Stimulated activated CD4-positive, alpha-beta T cell treated with anti-CD3 and anti-CD28 coated beads, Interleukin-15, amount 100 ng/mL, for 1 hour (primary cell): ENCODE data around the gene SOX18.
A peak's percentile ranks its signal among the peaks of the same experiment; 100 is the strongest.

ENCODE experiments used
- DNase-seq, 2 donors: peaks; one replicate each; pipeline ENCODE4 v3.0.0-alpha.2; 2020; ENCODE audit warnings: low read depth in 1 of 2, low spot score in 1 of 2

The SOX18 gene

DNA sequence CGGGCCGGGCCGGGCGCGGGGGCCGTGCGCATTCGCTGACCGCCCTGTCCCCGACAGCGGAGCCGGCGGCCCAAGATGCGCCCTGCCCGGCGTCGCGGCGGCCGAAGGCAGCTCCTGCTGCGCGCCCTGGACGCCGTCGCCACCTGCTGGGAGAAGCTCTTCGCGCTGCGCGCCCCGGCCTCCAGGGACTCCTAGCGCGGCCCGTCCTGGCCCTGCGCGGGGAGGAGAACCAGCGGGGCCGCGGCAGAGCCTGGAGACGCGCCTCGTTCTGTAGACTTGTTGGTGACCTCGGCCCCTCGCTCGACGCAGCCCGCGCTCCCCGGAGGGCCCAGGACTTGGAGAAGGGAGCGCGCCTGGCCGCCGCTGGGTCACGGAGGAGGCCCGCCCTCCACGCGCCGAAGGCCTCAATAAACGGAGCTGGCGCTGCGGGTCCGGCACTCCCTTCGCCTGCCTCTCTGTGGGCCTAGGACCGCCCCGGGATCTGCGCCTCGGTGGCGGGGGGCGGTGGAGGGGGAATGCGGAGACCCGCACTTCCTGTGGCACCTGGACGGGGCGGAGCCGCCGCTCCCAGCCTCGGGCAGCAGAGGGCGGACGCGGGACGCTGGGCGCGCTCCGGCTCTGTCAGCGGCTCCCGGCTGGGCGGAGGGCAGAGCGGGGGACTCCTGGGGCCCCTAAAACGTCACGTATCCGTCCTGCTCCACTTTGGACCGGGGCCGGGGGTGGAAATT is 10.7 kb downstream of the SOX18 start:
- DNase-seq: peak; percentile 60 to 71

DNA sequence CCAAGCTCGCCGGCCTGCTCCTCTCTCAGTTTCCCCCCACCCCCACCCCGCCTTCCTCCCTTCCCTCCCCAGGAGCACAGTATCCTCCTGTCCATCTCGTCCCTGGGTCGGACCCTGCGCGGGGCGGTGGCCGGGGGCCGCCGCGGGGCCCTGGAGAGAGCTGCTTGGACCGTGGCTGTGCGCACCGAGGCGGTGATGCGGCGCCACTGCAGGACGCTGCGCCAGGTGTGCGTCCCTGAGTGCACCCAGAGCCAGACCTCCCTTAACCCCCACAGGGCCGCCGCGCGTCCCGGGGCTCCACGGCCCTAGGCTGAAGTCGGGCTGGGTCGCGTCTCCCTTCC is 11.2 kb downstream of the SOX18 start:
- DNase-seq: no peak

DNA sequence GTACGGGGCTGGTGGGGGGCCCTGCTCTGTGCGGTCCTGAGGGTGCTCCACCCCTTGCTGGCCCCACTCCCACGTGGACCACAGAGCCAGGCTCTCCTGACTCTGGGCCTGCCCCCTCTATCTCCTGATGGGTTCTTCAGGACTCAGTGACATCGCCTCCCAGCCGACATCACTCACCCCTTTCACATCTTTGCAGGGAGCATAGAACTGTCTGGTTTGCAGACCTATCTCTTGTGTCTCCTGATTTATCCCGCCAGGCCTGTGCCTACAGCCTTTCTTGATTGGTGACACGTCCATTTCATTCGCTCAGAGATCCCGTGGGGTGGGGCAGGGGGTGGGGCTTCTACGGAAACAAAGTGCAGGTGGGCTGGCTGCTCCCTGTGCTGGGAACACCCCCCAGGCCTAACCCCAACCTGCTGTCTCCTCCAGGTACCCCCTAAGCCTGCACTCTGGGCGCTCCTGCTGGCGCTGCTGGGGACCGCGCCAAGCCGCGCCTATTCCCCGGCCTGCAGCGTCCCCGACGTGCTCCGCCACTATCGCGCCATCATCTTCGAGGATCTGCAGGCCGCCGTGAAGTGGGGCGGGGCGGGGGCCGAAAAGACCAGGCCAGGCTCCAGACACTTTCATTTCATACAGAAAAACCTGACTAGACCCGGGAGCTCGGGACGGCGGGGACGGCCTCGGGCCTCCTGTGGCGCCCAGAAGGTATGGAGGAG is 11.8 kb downstream of the SOX18 start:
- no peak for DNase-seq

DNA sequence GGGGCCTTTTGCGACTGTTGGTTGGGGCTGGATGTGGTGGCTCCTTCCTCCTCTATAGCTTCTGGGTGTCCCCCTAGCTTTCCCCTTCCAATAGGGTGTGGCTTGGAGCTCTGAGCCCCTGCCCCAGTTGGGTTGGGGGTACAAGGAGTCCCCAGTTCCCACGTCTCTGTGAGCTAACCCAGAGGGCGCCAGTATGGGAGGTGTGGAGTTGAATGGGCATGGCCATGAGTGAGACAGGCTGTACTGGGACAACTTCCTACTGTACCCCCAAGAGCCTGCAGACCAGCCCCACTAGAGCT is 12.3 kb downstream of the SOX18 start:
- no peak for DNase-seq

DNA sequence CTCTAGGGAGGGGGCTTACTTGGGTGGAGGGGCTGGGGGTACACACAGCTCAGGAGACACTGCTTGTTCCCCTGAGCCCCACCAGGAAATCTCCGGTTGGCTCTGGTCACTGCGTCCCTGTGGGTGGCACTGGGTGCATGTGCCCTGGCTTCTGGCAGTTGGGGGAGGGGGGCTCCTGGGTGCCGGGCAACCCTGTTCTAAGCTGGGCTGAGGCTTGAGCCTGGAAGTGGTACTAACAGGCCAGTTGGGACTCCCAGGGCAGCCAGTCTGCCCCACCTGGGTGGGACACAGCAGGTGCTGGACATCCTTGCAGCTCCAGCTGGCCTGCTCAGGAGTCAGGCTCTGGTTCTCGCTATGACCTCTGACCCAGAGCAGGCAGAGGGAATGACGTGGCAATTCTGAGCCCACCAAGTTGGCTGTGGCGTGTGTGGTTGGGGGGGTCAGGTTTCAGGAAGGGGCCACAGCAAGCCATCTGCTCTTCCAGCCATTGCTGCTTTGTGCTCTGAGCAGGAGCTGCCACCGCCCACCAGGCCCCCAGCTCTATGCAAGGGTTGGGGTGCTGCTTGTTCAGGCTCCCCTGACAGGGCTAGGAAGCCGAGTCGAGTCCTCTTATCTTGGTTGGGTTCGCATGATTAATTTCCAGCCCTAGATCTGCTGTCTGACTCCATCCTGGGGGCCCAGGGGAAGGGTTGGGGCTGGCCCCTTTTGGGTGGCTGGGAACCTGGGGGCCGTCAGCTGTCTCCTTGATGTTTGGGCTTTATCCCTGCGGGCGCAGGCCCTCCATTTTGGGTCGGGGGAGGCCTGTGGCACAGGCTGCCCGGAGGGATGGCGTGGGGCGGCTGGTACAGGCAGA is 12.9 kb downstream of the SOX18 start:
- no peak for DNase-seq

DNA sequence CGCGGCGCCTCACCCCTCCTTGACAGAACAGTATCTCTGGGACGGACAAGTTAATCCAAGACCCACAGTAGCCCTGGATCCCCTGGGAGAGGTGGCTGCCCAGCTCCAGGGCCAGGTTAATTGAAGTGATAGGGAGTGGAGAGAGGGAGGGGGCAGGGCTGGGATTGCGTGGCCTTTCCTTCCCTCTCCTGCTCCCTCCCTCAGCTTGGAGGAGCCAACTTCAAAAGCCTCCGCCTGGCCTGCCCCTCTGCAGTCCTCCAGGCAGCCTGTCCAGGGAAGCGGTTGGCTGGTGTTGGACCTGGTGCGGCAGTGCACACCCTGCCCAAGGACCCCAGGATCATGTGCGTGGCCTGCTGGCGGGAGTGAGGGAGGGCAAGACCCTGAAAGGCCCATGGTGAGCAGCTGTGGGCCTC is 13.5 kb downstream of the SOX18 start, which contains the start of gene C20orf204:
C20orf204 (plus strand) TSS at position 250 of the 413 bp plus-strand sequence; CDS start at position 392, 142 bp downstream.
- no peak for DNase-seq

DNA sequence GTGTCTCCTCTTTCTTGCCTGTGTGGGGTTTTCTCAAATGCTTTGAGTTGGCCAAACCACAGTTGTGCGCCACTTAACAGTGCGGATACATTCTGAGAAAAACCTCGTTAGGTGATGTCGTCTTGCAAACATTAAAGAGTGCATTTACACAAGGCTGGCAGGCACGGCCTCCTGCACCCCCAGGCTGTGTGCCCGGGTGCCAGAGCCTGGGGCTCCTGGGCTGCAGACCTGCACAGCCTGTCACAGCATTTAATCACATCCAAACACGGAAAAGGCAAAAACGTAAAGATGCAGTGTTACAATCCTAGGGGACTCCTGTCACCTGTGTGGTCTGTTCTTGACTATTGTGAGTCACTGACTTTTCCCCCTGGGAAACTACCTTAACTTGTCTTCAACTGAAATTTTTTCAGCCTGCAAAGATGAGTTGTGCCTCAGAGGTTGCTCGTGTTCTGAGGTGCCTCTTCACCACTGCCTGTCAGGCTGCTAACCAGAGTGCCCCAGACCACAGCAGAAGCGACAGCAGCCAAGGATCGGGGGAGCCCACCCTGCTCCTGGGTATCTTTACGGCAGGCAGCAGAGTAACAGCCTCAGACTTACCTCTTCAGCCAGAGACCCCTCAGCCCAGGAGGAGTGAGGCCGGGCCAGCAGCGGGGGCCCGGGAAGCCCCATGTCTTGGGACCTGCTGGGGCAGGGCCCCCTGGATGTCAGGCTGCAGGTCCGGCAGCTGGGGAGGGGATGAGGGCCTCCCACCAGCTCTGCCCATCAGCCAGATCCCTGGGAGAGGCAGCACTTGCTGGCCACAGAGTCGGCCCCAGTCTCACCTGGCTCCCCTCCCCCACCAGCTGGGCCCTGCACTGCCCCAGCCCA is 14.1 kb downstream of the SOX18 start:
- DNase-seq: peak in 1 of 2 donors; percentile 17

DNA sequence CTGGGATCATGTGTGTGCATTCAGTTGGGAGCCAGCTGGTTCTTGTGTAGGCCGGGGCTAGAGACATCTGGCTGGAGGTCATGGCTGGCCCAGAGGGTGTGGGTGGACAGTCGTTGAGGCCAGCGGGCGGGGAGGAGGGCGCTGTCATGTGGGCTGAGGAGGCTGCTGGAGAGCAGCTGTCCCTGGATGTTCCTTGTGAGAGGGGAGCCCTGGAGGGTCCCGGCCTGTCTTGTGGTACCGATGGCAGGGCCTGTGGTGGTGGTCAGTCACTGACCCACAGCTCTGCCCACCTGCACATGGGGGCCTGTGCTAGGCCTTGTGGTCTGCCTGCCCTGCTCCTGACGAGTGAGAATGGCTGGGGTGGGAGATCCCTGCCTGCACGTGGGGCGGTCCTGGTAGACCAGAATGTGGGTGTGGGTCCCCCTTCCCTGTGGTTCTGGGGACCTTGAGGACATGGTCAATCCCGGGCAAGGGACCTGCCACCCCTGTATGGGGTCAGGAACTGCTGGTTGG is 15.4 kb downstream of the SOX18 start:
- DNase-seq: no peak

DNA sequence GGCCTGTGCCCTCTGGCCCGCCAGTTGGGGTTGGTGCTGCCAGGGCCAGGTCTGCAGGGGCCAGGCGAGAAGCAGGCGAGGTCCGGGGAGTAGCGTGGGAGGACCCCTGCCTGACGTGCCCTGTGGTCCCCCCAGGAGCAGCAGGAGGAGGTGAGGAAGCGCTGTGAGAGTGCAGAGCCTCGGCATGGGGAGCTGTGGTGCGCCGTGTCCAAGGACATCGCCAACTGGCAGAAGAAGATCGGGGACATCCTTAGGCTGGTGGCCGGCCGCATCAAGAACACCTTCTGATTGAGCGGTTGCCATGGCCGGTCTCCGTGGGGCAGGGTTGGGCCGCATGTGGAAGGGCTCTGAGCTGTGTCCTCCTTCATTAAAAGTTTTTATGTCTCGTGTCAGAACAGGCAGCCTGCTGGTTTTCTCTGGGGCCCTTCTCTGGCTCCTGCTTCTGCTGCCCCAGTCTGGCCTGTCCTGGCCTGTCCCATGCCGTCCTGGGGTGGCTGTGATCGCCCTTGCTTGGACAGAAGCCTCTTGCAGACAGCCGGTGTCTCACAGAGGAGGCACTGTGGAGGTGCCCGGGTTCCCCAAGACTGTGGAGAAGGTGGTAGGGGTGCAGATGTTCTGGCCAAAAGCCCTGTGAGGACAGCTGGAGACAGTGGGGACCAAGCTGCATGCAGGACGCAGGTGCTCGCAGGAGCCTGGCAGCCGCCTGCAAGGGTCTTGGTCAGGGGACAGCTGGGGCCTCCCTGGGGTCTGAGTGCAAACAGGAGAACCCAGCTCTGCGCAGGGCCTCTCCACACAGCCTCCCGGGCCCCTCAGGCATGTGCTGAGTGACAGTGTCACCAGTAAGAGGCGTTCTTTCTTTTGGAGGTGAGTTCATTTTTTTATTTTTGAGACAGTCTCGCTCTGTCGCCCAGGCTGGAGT is 16.5 kb downstream of the SOX18 start:
- DNase-seq: no peak

DNA sequence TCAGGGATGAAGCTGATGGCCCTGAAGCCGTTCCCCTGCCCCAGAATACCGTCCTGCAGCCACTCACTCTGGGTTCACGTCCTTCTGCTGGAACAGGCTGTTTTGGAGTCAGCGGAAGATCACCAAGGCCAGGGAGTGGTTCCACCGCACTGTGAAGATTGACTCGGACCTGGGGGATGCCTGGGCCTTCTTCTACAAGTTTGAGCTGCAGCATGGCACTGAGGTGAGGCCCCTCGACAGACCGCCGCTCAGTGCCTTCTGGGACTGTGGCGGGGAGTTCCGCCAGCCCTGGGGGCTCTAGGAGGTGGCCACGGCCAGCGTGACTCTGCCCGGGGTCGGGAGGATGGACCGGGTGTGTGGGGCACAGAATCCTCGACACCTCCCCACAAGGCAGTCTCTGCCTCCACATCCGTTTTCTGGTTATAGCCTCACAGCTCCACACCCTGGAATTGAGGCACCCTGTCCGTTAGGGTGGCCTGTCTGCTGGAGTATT is 17.6 kb downstream of the SOX18 start:
- no peak for DNase-seq

DNA sequence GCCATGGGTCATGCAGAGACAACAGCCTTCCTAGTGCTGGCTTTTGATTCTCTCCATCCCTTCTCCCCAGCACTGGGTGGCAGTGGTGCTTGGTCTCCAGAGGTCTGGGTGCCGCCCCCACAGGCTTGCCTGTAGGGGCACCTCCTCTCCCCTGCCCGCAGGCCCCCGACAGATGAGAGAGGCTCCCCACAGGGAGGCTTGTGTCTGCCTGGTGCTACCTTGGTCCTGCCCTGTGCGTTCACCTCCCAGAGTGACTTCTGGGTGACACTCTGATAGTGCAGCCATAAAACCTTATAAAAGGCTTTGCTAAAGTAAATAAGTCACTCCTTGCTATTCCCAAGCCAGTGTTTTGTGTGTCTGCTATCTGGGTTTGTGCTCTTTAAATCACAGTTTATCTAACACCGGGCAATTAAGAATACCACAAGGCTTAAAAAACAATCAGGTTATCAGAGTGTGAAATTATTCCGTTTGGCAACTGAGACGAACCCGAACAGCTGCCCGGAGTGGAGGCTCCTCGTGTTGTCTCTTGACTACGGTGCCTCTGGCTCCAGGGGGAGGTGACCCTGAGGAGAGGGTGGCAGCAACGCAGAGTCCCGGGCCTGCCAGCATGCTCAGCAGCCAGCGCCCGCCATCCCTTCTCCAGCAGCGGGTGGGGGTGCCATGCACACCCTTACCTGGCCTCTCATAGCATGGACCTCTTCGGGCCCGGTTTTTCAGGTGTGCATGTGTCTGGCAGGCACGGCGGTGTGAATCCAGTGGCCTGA is 18.9 kb downstream of the SOX18 start:
- no peak for DNase-seq

DNA sequence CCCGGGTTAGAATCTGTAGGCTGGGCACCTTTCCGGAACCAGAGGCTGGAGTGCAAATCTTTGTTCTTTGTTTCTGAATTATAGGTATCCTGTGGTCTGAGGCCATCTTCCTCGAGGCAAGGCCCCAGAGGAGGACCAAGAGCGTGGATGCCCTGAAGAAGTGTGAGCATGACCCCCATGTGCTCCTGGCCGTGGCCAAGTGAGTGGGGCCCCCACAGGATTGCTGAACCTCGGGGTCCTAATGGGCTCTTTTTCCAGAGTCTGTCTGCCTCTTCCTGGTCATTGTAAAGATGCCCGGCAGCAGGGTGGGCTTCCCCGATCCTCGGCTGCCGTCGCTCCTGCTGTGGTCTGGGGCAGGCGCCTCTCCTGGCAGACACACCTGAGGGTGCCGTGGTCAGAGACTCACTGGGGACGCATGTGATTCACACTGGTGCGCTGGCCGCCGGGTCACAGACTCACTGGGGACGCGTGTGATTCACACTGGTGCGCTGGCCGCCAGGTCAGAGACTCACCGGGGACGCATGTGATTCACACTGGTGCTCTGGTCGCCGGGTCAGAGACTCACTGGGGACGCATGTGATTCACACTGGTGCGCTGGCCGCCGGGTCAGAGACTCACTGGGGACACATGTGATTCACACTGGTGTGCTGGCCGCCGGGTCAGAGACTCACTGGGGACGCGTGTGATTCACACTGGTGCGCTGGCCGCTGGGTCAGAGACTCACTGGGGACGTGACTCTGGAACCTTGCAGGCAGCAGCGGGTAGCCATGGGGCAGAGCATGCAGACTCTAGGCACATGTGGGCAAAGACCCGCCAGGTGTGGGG is 19.9 kb downstream of the SOX18 start:
- no peak for DNase-seq

DNA sequence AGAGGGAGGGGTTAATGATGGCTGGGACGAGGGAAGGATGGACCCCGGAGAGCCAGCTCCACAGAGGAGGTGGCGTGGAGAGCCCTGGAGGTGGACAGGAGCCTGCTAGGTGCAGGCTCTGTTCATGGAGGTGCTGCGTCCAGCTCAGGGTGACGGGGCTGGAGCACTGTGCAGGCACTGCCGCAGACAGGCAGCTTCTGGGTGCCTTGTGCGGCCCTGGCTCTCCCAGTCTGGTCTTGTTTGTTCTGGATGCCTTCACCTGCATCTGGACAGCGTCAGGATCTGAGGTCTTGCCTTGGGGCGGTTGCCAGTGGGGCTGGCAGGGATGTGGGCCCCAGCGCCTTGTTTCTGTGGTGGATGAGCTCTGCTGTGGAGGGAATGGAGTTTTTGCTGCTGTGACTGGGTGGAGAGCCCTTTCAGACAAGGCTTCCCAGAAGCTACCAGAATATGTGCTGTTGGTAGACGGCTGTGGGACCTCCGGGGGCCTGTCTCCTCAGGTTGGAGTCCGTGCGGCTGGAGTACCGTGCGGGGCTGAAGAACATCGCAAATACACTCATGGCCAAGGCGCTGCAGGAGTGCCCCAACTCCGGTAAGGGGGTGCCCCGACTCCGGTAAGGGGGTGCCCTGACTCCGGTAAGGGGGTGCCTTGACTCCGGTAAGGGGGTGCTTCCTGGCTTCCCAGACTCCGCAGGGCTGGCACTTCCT is 21.3 kb downstream of the SOX18 start:
- no peak for DNase-seq

DNA sequence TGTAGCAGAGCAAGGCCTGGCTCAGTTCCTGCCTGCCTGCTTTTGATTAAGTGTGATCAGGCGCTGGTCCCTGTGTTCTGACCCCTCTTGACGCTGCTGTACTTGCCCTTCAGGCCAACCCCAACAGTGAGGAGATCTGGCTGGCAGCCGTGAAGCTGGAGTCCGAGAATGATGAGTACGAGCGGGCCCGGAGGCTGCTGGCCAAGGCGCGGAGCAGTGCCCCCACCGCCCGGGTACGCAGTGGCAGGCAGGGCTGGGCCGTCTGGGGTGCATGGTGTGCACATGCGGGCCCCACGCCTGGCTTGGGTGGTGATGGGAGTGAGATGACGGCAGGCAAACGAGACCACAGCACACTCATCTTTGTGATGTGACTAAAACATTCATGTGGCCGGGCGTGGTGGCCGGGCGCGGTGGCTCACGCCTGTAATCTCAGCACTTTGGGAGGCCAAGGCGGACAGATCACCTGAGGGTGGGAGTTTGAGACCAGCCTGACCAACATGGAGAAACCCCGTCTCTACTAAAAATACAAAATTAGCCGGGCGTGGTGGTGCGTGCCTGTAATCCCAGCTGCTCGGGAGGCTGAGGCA is 23.5 kb downstream of the SOX18 start:
- no peak for DNase-seq

DNA sequence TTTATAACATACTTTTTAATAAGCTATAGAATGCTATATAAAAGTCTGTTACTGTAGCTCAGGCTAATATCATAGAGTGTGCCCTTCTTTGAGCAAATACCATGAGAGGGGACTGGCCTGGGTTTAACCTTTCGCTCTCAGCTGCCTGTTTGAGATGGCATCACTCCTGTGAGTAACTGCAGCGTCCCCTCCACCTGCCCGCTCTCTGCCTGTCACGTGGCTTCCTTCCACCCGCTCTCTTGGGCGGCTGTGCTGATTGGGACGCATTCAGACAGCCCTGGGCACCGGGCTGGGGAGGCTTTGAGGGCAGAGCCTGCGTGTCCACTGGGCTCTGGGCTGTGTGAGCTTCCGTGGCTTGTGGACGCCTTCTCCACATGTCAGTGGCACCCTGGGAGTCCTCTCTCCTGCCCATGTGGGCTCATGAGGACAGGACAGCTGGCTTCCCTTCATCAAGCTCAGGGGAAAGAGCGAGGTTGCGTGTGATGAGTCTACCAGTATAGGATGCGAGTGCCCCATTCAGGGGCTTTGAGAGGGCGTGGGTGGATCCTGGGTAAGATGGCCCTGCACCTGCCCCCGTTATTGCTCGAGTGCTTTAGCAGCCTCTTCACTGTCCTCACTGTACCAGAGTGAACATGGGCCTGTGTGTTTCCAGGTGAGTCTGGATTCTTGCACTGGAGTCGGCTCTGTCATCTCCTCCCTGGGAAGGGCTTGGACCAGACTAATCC is 24.2 kb downstream of the SOX18 start:
- DNase-seq: no peak
